K562 (cell line): ENCODE data around the gene SMIM41. TPM values are rescaled to one million over a fixed set of nuclear protein-coding genes. Genes with fewer than 3 reads are reported as not detected.
A peak's percentile ranks its signal among the peaks of the same experiment; 100 is the strongest.

Experiments
- ATAC-seq: fragments of 200-7000 bp; cut with Tn5 transposase; 3 replicates; pipeline ENCODE4 v1.9.1; 2020; ENCODE audit warnings: moderate library complexity
- BruUV-seq: library from RNA; stranded (reverse); fragments of 400-500 nt; replicated peaks from 2 replicates; lab custom pipeline; 2021; lab: Mats Ljungman, UMichigan
- CTCF ChIA-PET: fragments of 300-600 bp; formaldehyde crosslinking; extraction: SDS; loops from one replicate; lab custom pipeline; 2021; ENCODE audit warnings: low intra/inter-chr PET ratio; lab: Yijun Ruan, JAX
- POLR2A ChIA-PET: fragments of 300-600, 350-650 bp; sonication (Branson Sonifier 250); formaldehyde crosslinking; extraction: SDS; loops from one replicate; lab custom pipeline; 2021; ENCODE audit warnings: antibody characterized with exemption, inconsistent platforms; lab: Yijun Ruan, JAX
- DNase-seq, 4 experiments: peaks; one replicate each; pipeline versions ENCODE4 v3.0.0 to v3.0.0-alpha.2; 2011 to 2018; ENCODE audit warnings: low spot score in 3 of 4, mixed read lengths in 3 of 4; ENCODE audit errors: extremely low read depth in 1 of 4
- FAIRE-seq: peaks from 2 replicates; lab custom pipeline; 2011; peaks lifted over from hg19 to GRCh38; lab: Jason Lieb, UNC
- H2AFZ ChIP-seq: 2 replicates; pipeline ENCODE4 v1.6.0; 2011; ENCODE audit warnings: low read depth, low read length, control low read depth, inconsistent platforms
- H3K27ac ChIP-seq: fragments of 200-600 bp; 3 replicates; pipeline ENCODE4 v1.8.0; 2011; ENCODE audit warnings: low read depth, mild to moderate bottlenecking, control low read depth, inconsistent platforms, low read length, moderate library complexity, mixed read lengths; ENCODE audit errors: extremely low read depth
- H3K27me3 ChIP-seq, 2 experiments: fragments of 300-600 bp in 1 of 2; 2 replicates in 1 of 2; 3 replicates in 1 of 2; pipeline versions ENCODE4 v1.6.0 to v1.8.0; 2011; ENCODE audit warnings: inconsistent platforms in 2 of 2, low read length in 2 of 2, mild to moderate bottlenecking in 1 of 2, mixed read lengths in 1 of 2, moderate library complexity in 1 of 2; ENCODE audit not compliant: control insufficient read depth in 2 of 2, insufficient read depth in 2 of 2
- H3K36me3 ChIP-seq: fragments of 300-600 bp; 3 replicates; pipeline ENCODE4 v1.8.0; 2011; ENCODE audit warnings: mild to moderate bottlenecking, low read length, inconsistent platforms; ENCODE audit not compliant: control insufficient read depth, insufficient read depth
- H3K4me1 ChIP-seq, 2 experiments: fragments of 200-600 bp in 1 of 2; replicated peaks in 1 of 2; 2 replicates in 1 of 2; 3 replicates in 1 of 2; pipeline versions ENCODE4 v1.5.1 to v1.8.0; 2011; ENCODE audit warnings: inconsistent platforms in 2 of 2, low read length in 2 of 2, mild to moderate bottlenecking in 1 of 2, mixed read lengths in 1 of 2, moderate library complexity in 1 of 2; ENCODE audit not compliant: control insufficient read depth in 2 of 2, insufficient read depth in 2 of 2
- H3K4me2 ChIP-seq: 2 replicates; pipeline ENCODE4 v1.6.1; 2011; ENCODE audit warnings: low read length, control low read depth, inconsistent platforms, mixed read lengths; ENCODE audit not compliant: insufficient read depth
- H3K4me3 ChIP-seq: fragments of 200-600 bp; sonication (generic), shearing (Covaris generic); 2 replicates; pipeline ENCODE4 v1.5.1; 2016; ENCODE audit warnings: control low read depth, inconsistent platforms
- H3K79me2 ChIP-seq: fragments of 200-600 bp; 3 replicates; pipeline ENCODE4 v1.8.0; 2011; ENCODE audit warnings: low read length, inconsistent platforms; ENCODE audit not compliant: control insufficient read depth, insufficient read depth
- H3K9ac ChIP-seq, 2 experiments: 2 replicates each; pipeline versions ENCODE4 v1.6.0 to v1.6.1; 2011; ENCODE audit warnings: low read depth in 2 of 2, low read length in 2 of 2, control low read depth in 1 of 2, inconsistent platforms in 1 of 2, mild to moderate bottlenecking in 1 of 2, mixed read lengths in 1 of 2; ENCODE audit not compliant: insufficient read depth in 1 of 2
- H3K9me1 ChIP-seq: one replicate; pipeline ENCODE4 v1.6.0; 2011; ENCODE audit warnings: inconsistent platforms, mild to moderate bottlenecking, low read length, moderate library complexity; ENCODE audit not compliant: control insufficient read depth, insufficient read depth
- H3K9me3 ChIP-seq: replicated peaks from 2 replicates; pipeline ENCODE4 v1.5.1; 2011; ENCODE audit warnings: low read depth, low read length, inconsistent platforms; ENCODE audit not compliant: control insufficient read depth, insufficient read depth
- H4K20me1 ChIP-seq: replicated peaks from 2 replicates; pipeline ENCODE4 v1.6.1; 2011; ENCODE audit warnings: low read length, inconsistent platforms, mixed read lengths; ENCODE audit not compliant: control insufficient read depth, insufficient read depth
- ASH1L ChIP-seq: fragments of 450-650 bp; IDR thresholded peaks from 2 replicates; pipeline ENCODE4 v1.6.1; 2018; ENCODE audit warnings: borderline replicate concordance, mild to moderate bottlenecking, low read depth; ENCODE audit not compliant: partially characterized antibody
- BMI1 ChIP-seq: fragments of 150-350 bp; IDR thresholded peaks from 2 replicates; pipeline ENCODE4 v1.6.1; 2014; ENCODE audit warnings: low read length
- CAMTA2 ChIP-seq: fragments of 250-450 bp; sonication (Bioruptor Pico); conservative IDR thresholded peaks from 2 replicates; pipeline ENCODE4 v1.5.1; 2022
- CREM ChIP-seq: IDR thresholded peaks from 2 replicates; pipeline ENCODE4 v1.6.1; 2014; ENCODE audit warnings: antibody characterized with exemption, low read depth
- ELF4 ChIP-seq: fragments of 450-650 bp; formaldehyde crosslinking; IDR thresholded peaks from 2 replicates; pipeline ENCODE4 v1.4.0; 2022; ENCODE audit warnings: missing genetic modification characterization
- ESRRA ChIP-seq: fragments of 450-650 bp; IDR thresholded peaks from 2 replicates; pipeline ENCODE4 v1.6.1; 2014; ENCODE audit warnings: low read depth, mild to moderate bottlenecking, moderate library complexity, borderline replicate concordance
- GABPA ChIP-seq: fragments of 200-800 bp; sonication (Bioruptor generic); conservative IDR thresholded peaks from 2 replicates; pipeline ENCODE4 v1.6.1; 2016; ENCODE audit warnings: low read depth, missing genetic modification characterization, missing compliant biosample characterization
- HNRNPLL ChIP-seq: fragments of 200-400 bp; formaldehyde crosslinking; IDR thresholded peaks from 2 replicates; pipeline ENCODE4 v1.6.1; 2017; ENCODE audit warnings: low read length, low read depth, mild to moderate bottlenecking; ENCODE audit not compliant: poor library complexity, severe bottlenecking
- PHB2 ChIP-seq: fragments of 450-650 bp; IDR thresholded peaks from 2 replicates; pipeline ENCODE4 v1.6.1; 2017; ENCODE audit warnings: low read depth
- ZNF551 ChIP-seq: fragments of 250-450 bp; sonication (Bioruptor Pico); IDR thresholded peaks from 2 replicates; pipeline ENCODE4 v1.5.0; 2021; ENCODE audit warnings: mild to moderate bottlenecking, moderate library complexity
- WGBS: fragments of 100-300 bp; shearing (Covaris generic); methylation state at CpG from one replicate; pipeline ENCODE4 v1.1.6; 2016; ENCODE audit warnings: low coverage, mixed read lengths; ENCODE audit not compliant: insufficient coverage; ENCODE audit errors: missing lambda C conversion rate; 5-methylcytosine and 5-hydroxymethylcytosine counted together
- in situ Hi-C: fragments of 300-500 bp; cut with MboI; formaldehyde crosslinking; loops from 4 replicates; pipeline ENCODE4 v1.15.0; 2018; ENCODE audit warnings: inconsistent platforms, mixed read lengths
- intact Hi-C: fragments of 100-400 bp; cut with micrococcal nuclease; formaldehyde crosslinking; loops from 2 replicates; pipeline ENCODE4 v1.14.2; 2022
- polyA plus RNA-seq, 8 experiments: library from polyadenylated mRNA; depleted of rRNA in 4 of 8; stranded (reverse) in 5 of 8; unstranded in 3 of 8; fragments of >200 nt; fragmentation: Nextera tagmentation in 2 of 8; fragmentation: Illumina TruSeq in 1 of 8; extraction: Ambion mirVana in 2 of 8; extraction: Trizol in 1 of 8; gene quantifications; 2 replicates each; pipeline versions ENCODE4 v1.2.1 to v1.2.3, GENCODE V29; 2011 to 2014; ENCODE audit warnings: inconsistent platforms in 1 of 8, missing spikeins in 1 of 8
- total RNA-seq, 7 experiments: library from RNA; depleted of rRNA in 6 of 7; stranded (reverse); fragments of >200 nt in 6 of 7; fragmentation: Illumina TruSeq in 2 of 7; extraction: Trizol in 2 of 7; gene quantifications; 2 replicates each; pipeline versions ENCODE4 v1.2.1 to v1.2.3, GENCODE V29; 2011 to 2021; ENCODE audit warnings: low replicate concordance in 1 of 7
- TF ChIP-seq, protein P1 (sequence below): fragments of 200-800 bp; sonication (Bioruptor generic); IDR thresholded peaks from 2 replicates; pipeline ENCODE4 v1.6.1; 2017; ENCODE audit warnings: missing genetic modification characterization, missing compliant biosample characterization
- TF ChIP-seq, protein P2 (sequence below): sonication (generic); formaldehyde crosslinking; IDR thresholded peaks from 2 replicates; pipeline ENCODE4 v1.8.0; 2022; ENCODE audit warnings: mild to moderate bottlenecking, missing genetic modification reagents, borderline replicate concordance
- TF ChIP-seq, protein P3 (sequence below): sonication (generic); formaldehyde crosslinking; IDR thresholded peaks from 2 replicates; pipeline ENCODE4 v1.8.0; 2023; ENCODE audit warnings: mild to moderate bottlenecking, missing genetic modification reagents

The SMIM41 gene
- total and polyA plus RNA-seq, 9 of the 15 experiments (the other 6 are each of a cell fraction or from before 2014, with no cell fraction given), result not detected

DNA sequence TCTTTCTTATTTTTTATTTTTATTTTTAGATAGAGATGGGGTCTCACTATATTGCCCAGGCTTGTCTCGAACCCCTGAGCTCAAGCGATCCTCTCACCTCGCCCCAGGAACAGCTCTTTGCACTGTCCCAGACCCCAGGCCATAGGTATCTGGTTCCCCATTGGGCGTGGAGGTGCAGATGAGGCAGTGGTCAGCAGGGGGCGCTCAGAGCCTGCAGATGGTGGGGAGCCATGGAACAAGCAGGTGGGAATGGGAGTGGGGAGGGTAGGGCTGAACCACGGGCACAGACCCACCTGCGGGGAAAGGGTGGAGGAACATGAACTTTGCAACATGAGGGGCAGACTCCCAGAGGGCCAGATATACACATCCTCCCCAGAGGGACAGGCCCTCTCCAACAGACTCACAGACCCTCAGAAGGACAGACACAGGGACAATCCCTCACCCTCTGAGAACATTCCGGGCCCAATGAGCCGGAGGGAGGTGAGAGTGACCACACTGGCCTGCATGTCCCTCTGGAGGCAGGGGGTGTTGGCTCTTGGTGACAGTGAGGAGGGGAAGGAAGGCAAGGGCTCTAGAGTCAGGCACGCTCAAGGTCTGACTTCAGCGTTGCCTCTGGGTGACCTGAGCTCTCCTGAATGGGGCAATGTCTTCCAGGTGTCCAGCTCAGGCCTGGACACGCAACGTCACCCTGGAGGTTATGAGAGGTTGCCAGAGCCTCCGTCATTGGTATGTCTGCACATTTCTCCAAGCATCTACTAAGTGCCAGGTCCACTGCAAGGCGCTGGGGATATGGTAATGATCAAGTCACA, 77.5 kb downstream of the SMIM41 start:
- peak; percentile 76 to 86 (median 82) for DNase-seq
- Histone ChIP-seq H3K4me2 (no peak overlapping the region), H4K20me1 (0 out of 2 replicates have a peak, but pooled peaks cover 6% of the 10 kb centered on the region), H3K27me3 (peaks cover 7 to 18% of the 10 kb centered on the region in 2 experiments; a peak in 4 of 5 replicates), H3K9me1 (no peaks in the 10 kb centered on the region), H3K9ac (no peak overlapping the region), H3K79me2 (no peaks in the 10 kb centered on the region), H2AFZ (no peak overlapping the region), H3K9me3 (no peaks in the 10 kb centered on the region), H3K27ac (no peak overlapping the region), H3K4me1 (peaks cover 0 to 6% of the 10 kb centered on the region in 2 experiments; a peak in 3 of 5 replicates), H3K4me3 (no peak overlapping the region), H3K36me3 (no peaks in the 10 kb centered on the region)
- intact Hi-C loops, result loop anchor here (5.0 to 10.0 kb wide), 4 partner anchors 208 to 825 kb away; partner anchors contain the start of gene KRT85
- BruUV-seq, result no TSS peak
- in situ Hi-C loops, result no loop called here
- peak; percentile 65 for FAIRE-seq
- POLR2A ChIA-PET, result interaction anchor here (0.6 kb wide), 1 partner anchor 729 kb away, joined by 3 read pairs; no protein-coding TSS in a partner anchor
- ATAC-seq, result peak; percentile 88
- CTCF ChIA-PET, result interaction anchor here (0.6 to 2.8 kb wide), 6 partner anchors 56 to 824 kb away, joined by 3 to 26 read pairs (median 4); no protein-coding TSS in a partner anchor
- WGBS, result 8% methylated on average over 12 of the region's 15 CpGs
- TF ChIP-seq, protein P1, sequence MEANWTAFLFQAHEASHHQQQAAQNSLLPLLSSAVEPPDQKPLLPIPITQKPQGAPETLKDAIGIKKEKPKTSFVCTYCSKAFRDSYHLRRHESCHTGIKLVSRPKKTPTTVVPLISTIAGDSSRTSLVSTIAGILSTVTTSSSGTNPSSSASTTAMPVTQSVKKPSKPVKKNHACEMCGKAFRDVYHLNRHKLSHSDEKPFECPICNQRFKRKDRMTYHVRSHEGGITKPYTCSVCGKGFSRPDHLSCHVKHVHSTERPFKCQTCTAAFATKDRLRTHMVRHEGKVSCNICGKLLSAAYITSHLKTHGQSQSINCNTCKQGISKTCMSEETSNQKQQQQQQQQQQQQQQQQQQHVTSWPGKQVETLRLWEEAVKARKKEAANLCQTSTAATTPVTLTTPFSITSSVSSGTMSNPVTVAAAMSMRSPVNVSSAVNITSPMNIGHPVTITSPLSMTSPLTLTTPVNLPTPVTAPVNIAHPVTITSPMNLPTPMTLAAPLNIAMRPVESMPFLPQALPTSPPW, result 0 out of 2 replicates have a peak, but pooled peaks have one; percentile 24
- TF ChIP-seq ELF4 (CRISPR knock-in tag) (no peak), ZNF551 (CRISPR knock-in tag) (no peak), GABPA (tag) (no peak), ESRRA (0 out of 2 replicates have a peak, but pooled peaks have one; percentile 18), ASH1L (no peak), BMI1 (no peak), CAMTA2 (CRISPR knock-in tag) (no peak), HNRNPLL (no peak), CREM (0 out of 2 replicates have a peak, but pooled peaks have one; percentile 7), PHB2 (no peak)
- TF ChIP-seq, protein P2, sequence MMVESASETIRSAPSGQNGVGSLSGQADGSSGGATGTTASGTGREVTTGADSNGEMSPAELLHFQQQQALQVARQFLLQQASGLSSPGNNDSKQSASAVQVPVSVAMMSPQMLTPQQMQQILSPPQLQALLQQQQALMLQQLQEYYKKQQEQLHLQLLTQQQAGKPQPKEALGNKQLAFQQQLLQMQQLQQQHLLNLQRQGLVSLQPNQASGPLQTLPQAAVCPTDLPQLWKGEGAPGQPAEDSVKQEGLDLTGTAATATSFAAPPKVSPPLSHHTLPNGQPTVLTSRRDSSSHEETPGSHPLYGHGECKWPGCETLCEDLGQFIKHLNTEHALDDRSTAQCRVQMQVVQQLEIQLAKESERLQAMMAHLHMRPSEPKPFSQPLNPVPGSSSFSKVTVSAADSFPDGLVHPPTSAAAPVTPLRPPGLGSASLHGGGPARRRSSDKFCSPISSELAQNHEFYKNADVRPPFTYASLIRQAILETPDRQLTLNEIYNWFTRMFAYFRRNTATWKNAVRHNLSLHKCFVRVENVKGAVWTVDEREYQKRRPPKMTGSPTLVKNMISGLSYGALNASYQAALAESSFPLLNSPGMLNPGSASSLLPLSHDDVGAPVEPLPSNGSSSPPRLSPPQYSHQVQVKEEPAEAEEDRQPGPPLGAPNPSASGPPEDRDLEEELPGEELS (CRISPR knock-in tag), result no peak
- TF ChIP-seq, protein P3, sequence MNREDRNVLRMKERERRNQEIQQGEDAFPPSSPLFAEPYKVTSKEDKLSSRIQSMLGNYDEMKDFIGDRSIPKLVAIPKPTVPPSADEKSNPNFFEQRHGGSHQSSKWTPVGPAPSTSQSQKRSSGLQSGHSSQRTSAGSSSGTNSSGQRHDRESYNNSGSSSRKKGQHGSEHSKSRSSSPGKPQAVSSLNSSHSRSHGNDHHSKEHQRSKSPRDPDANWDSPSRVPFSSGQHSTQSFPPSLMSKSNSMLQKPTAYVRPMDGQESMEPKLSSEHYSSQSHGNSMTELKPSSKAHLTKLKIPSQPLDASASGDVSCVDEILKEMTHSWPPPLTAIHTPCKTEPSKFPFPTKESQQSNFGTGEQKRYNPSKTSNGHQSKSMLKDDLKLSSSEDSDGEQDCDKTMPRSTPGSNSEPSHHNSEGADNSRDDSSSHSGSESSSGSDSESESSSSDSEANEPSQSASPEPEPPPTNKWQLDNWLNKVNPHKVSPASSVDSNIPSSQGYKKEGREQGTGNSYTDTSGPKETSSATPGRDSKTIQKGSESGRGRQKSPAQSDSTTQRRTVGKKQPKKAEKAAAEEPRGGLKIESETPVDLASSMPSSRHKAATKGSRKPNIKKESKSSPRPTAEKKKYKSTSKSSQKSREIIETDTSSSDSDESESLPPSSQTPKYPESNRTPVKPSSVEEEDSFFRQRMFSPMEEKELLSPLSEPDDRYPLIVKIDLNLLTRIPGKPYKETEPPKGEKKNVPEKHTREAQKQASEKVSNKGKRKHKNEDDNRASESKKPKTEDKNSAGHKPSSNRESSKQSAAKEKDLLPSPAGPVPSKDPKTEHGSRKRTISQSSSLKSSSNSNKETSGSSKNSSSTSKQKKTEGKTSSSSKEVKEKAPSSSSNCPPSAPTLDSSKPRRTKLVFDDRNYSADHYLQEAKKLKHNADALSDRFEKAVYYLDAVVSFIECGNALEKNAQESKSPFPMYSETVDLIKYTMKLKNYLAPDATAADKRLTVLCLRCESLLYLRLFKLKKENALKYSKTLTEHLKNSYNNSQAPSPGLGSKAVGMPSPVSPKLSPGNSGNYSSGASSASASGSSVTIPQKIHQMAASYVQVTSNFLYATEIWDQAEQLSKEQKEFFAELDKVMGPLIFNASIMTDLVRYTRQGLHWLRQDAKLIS, result no peak
